Endothelial cell of umbilical vein (primary cell): ENCODE measurements around the gene RIPOR3. TPM values are rescaled to one million over a fixed set of nuclear protein-coding genes. Genes with fewer than 3 reads are reported as not detected.

ENCODE experiments used
- BruUV-seq: library from RNA; stranded (reverse); fragments of 400-500 nt; replicated peaks from 2 replicates; lab custom pipeline; 2021; lab: Mats Ljungman, UMichigan
- CTCF ChIA-PET: fragments of 300-600, 350-600 bp; sonication (Branson Sonifier 250); formaldehyde crosslinking; loops from one replicate; lab custom pipeline; 2021; ENCODE audit warnings: antibody characterized with exemption, inconsistent platforms; lab: Charles Lee
- POLR2A ChIA-PET: fragments of 300-600, 350-600 bp; sonication (Branson Sonifier 250); formaldehyde crosslinking; loops from one replicate; lab custom pipeline; 2021; ENCODE audit warnings: antibody characterized with exemption, inconsistent platforms; lab: Charles Lee
- DNase-seq: peaks from one replicate; pipeline ENCODE4 v3.0.0-alpha.2; 2011; ENCODE audit warnings: low read depth, low spot score
- FAIRE-seq: peaks from 2 replicates; lab custom pipeline; 2011; peaks lifted over from hg19 to GRCh38; lab: Jason Lieb, UNC
- H2AFZ ChIP-seq: 2 replicates; pipeline ENCODE4 v1.6.0; 2012; ENCODE audit warnings: low read depth, low read length, control low read depth, inconsistent platforms
- H3K27ac ChIP-seq: 2 replicates; pipeline ENCODE4 v1.5.1; 2011; ENCODE audit warnings: low read depth, mild to moderate bottlenecking, control low read depth, low read length, moderate library complexity; ENCODE audit not compliant: insufficient read depth
- H3K27me3 ChIP-seq, 2 experiments: 2 replicates each; pipeline versions ENCODE4 v1.6.0 to v1.6.1; 2011; ENCODE audit warnings: low read length in 2 of 2, mixed read lengths in 1 of 2; ENCODE audit not compliant: control insufficient read depth in 2 of 2, insufficient read depth in 2 of 2
- H3K36me3 ChIP-seq, 2 experiments: 2 replicates in 1 of 2; 3 replicates in 1 of 2; pipeline ENCODE4 v1.5.1; 2011; ENCODE audit warnings: low read length in 2 of 2, mild to moderate bottlenecking in 1 of 2, moderate library complexity in 1 of 2; ENCODE audit not compliant: control insufficient read depth in 2 of 2, insufficient read depth in 2 of 2; ENCODE audit errors: extremely low read depth in 1 of 2
- H3K4me1 ChIP-seq: 3 replicates; pipeline ENCODE4 v1.5.1; 2011; ENCODE audit warnings: mild to moderate bottlenecking, low read length; ENCODE audit not compliant: control insufficient read depth, insufficient read depth; ENCODE audit errors: extremely low read depth
- H3K4me2 ChIP-seq: 2 replicates; pipeline ENCODE4 v1.6.1; 2011; ENCODE audit warnings: low read length, control low read depth, mixed read lengths; ENCODE audit not compliant: insufficient read depth
- H3K4me3 ChIP-seq, 3 experiments: fragments of 200-600 bp in 1 of 3; sonication (generic), shearing (Covaris generic) in 1 of 3; replicated peaks in 1 of 3; 2 replicates each; pipeline ENCODE4 v1.5.1; 2011 to 2016; ENCODE audit warnings: control low read depth in 3 of 3, low read length in 3 of 3, mild to moderate bottlenecking in 2 of 3, inconsistent platforms in 1 of 3, low read depth in 1 of 3, moderate library complexity in 1 of 3; ENCODE audit not compliant: insufficient read depth in 1 of 3
- H3K79me2 ChIP-seq: 2 replicates; pipeline ENCODE4 v1.6.0; 2012; ENCODE audit warnings: low read length, inconsistent platforms; ENCODE audit not compliant: control insufficient read depth, insufficient read depth
- H3K9ac ChIP-seq: replicated peaks from 2 replicates; pipeline ENCODE3; 2011; ENCODE audit warnings: low read length, control low read depth; ENCODE audit not compliant: insufficient read depth; ENCODE audit errors: extremely low read depth
- H3K9me1 ChIP-seq: replicated peaks from 3 replicates; pipeline ENCODE4 v1.6.0; 2011; ENCODE audit warnings: mild to moderate bottlenecking, low read length; ENCODE audit not compliant: control insufficient read depth, insufficient read depth; ENCODE audit errors: extremely low read depth
- H3K9me3 ChIP-seq: replicated peaks from 2 replicates; pipeline ENCODE4 v1.5.1; 2012; ENCODE audit warnings: low read length, inconsistent platforms; ENCODE audit not compliant: control insufficient read depth, insufficient read depth
- H4K20me1 ChIP-seq: replicated peaks from 2 replicates; pipeline ENCODE3; 2011; ENCODE audit warnings: mild to moderate bottlenecking, low read length; ENCODE audit not compliant: control insufficient read depth, insufficient read depth; ENCODE audit errors: extremely low read depth
- CTCF ChIP-seq, 2 donors: IDR thresholded peaks; 1 replicate in 1 of 2; 2 replicates in 1 of 2; pipeline ENCODE4 v1.5.1; 2011; ENCODE audit warnings: low read length in 2 of 2, mild to moderate bottlenecking in 2 of 2, moderate library complexity in 2 of 2, control low read depth in 1 of 2, inconsistent platforms in 1 of 2, low read depth in 1 of 2; ENCODE audit not compliant: insufficient read depth in 1 of 2; ENCODE audit errors: extremely low read depth in 1 of 2
- EZH2 ChIP-seq: IDR thresholded peaks from 2 replicates; pipeline ENCODE4 v1.6.1; 2012; ENCODE audit warnings: borderline replicate concordance, low read depth, mild to moderate bottlenecking, moderate library complexity, low read length, inconsistent platforms; ENCODE audit not compliant: severe bottlenecking
- FOS ChIP-seq: IDR thresholded peaks from 2 replicates; pipeline ENCODE4 v1.6.1; 2011; ENCODE audit warnings: mild to moderate bottlenecking, low read length, moderate library complexity, borderline replicate concordance; ENCODE audit not compliant: insufficient read depth
- GATA2 ChIP-seq: IDR thresholded peaks from 2 replicates; pipeline ENCODE4 v1.7.0; 2011; ENCODE audit warnings: low read depth, mild to moderate bottlenecking, moderate library complexity, mixed read lengths, low read length; ENCODE audit not compliant: insufficient read length, insufficient read depth
- JUN ChIP-seq: IDR thresholded peaks from 2 replicates; pipeline ENCODE4 v1.6.1; 2011; ENCODE audit warnings: borderline replicate concordance, low read depth; ENCODE audit not compliant: insufficient read length, insufficient read depth
- MYC ChIP-seq: IDR thresholded peaks from one replicate; pipeline ENCODE4 v1.6.1; 2011; ENCODE audit warnings: mild to moderate bottlenecking, low read depth, low read length
- POLR2A ChIP-seq: IDR thresholded peaks from 2 replicates; pipeline ENCODE4 v1.6.1; 2012; ENCODE audit warnings: low read depth, mild to moderate bottlenecking, control low read depth, low read length
- POLR2AphosphoS5 ChIP-seq: IDR thresholded peaks from 2 replicates; pipeline ENCODE4 v1.6.1; 2012; ENCODE audit warnings: low read depth, mild to moderate bottlenecking, control low read depth, low read length, moderate library complexity; ENCODE audit not compliant: insufficient read depth
- dilution Hi-C: fragments of 300-500 bp; cut with MboI; formaldehyde crosslinking; loops from one replicate; pipeline ENCODE4 v1.15.0; 2019; ENCODE audit warnings: low sequenced_read_pairs; ENCODE audit not compliant: extremely low pct_ligation_motif_present
- intact Hi-C: fragments of 100-400 bp; cut with micrococcal nuclease; formaldehyde crosslinking; loops from one replicate; pipeline ENCODE4 v1.10.0; 2022
- polyA plus RNA-seq, 4 experiments: library from polyadenylated mRNA; depleted of rRNA in 3 of 4; stranded (reverse) in 3 of 4; unstranded in 1 of 4; fragments of >200 nt; gene quantifications; 2 replicates each; pipeline versions ENCODE4 v1.2.1 to v1.2.3, GENCODE V29; 2011 to 2012; ENCODE audit warnings: missing spikeins in 1 of 4
- total RNA-seq: library from RNA; stranded (reverse); gene quantifications from 2 replicates; pipeline ENCODE4 v1.2.3, GENCODE V29; 2021
- TF ChIP-seq, protein P1 (sequence below): IDR thresholded peaks from 2 replicates; pipeline ENCODE4 v1.6.1; 2011; ENCODE audit not compliant: insufficient read depth, insufficient read length

The RIPOR3 gene
- total and polyA plus RNA-seq, 2 donors (not counting 3 experiments of a cell fraction or from before 2014, with no cell fraction given) = not detected

DNA sequence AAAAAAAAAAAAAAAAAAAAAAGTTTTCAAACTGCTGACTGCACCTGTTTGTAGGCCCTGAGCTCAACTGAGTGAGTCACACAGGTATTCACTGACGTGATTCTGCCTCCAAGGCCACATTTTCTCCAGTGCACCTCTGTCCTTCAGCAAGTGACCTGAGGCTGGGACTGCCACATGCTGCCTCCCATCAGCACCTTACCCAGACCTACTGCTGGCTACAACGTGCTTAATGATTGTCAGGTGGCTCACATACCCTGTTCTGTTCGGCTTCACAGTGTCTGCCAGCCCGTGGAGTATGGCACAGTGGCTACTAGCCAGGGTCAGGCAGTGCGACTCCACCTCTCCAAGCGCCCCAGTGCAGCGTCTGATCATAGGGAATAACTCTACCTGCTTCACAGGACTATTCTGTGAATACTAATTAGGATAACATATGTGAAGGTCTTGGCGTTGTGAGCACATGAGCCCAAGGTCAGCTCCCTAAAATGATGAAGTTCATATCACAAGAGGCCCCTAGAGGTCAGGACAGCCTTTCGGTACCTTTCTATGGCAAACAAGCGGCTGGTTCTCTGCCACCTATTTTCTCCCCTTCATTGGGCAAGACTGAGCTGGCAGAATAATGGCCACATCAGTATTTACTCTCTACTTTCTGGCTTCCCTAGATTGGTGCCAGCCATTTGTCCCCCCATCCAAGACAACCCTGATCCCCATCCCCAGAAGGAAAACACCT is 28.1 kb downstream of the RIPOR3 start:
- POLR2A ChIA-PET = no interaction called here
- no peak overlapping the region for H2AFZ ChIP-seq
- intact Hi-C loops = no loop called here

More for the DNA sequence above, 28.1 kb downstream of the RIPOR3 start:
- H3K36me3 ChIP-seq = no peaks in the 10 kb centered on the region
- dilution Hi-C loops = no loop called here
- no peaks in the 10 kb centered on the region for H3K79me2 ChIP-seq
- H3K4me1 ChIP-seq = no peaks in the 10 kb centered on the region
- no TSS peak for BruUV-seq
- TF ChIP-seq JUN (no peak), GATA2 (no peak), FOS (no peak), EZH2 (no peak), MYC (no peak), POLR2AphosphoS5 (no peak), POLR2A (no peak), CTCF (IDR thresholded peaks at IDR 0.05; ENCODE audit: extremely low read depth in 1 of 2, insufficient read depth in 1 of 2, low read depth in 1 of 2, low read length in 2 of 2) (no peak)
- TF ChIP-seq, protein P1, sequence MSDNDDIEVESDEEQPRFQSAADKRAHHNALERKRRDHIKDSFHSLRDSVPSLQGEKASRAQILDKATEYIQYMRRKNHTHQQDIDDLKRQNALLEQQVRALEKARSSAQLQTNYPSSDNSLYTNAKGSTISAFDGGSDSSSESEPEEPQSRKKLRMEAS = no peak
- CTCF ChIA-PET = interaction anchor here (1.2 kb wide), 1 partner anchor 86 kb away, joined by 3 read pairs; no protein-coding TSS in a partner anchor
- H3K27ac ChIP-seq = no peak overlapping the region
- FAIRE-seq (no peak), DNase-seq (no peak)
- H3K27me3 ChIP-seq = peaks cover 0 to 2% of the 10 kb centered on the region in 2 experiments
- H4K20me1 ChIP-seq = no peaks in the 10 kb centered on the region
- H3K4me2 ChIP-seq = no peak overlapping the region
- H3K9me1 ChIP-seq = no peaks in the 10 kb centered on the region
- no peaks in the 10 kb centered on the region for H3K9me3 ChIP-seq
- H3K9ac ChIP-seq = no peak overlapping the region
- H3K4me3 ChIP-seq = no peak overlapping the region
